HG03432 (cell line): ENCODE data around the gene IL21R.
"Not testable (repeated sequence)": the region's sequence is repeated elsewhere in the genome, so short reads cannot be mapped to it uniquely, and the experiment has no call there.

Source experiments
- ATAC-seq: cut with Tn5 transposase; IDR thresholded peaks from one replicate; pipeline ENCODE4 v1.9.1; 2021; ENCODE audit warnings: mild to moderate bottlenecking, moderate library complexity; ENCODE audit not compliant: unreplicated experiment

Gene IL21R

GRCh38 chr16:27425961-27426360, 24.0 kb downstream of the IL21R start:
- no peak for ATAC-seq

- ATAC-seq: peak; percentile 77
These were observed 24.7 kb downstream of the IL21R start for GRCh38 chr16:27426423-27427408.

GRCh38 chr16:27427538-27427937, 25.6 kb downstream of the IL21R start:
- no peak for ATAC-seq

- no peak for ATAC-seq
These were observed 26.2 kb downstream of the IL21R start for GRCh38 chr16:27428026-27428785.

GRCh38 chr16:27429330-27429871, 27.4 kb downstream of the IL21R start:
- no peak for ATAC-seq

GRCh38 chr16:27429981-27430441, 28.0 kb downstream of the IL21R start:
- no peak for ATAC-seq

- ATAC-seq: no peak
These were observed 28.5 kb downstream of the IL21R start for GRCh38 chr16:27430512-27430911.

GRCh38 chr16:27430923-27431484, 29.0 kb downstream of the IL21R start:
- ATAC-seq: peak; percentile 32

- ATAC-seq: no peak
These were observed 30.0 kb downstream of the IL21R start for GRCh38 chr16:27431773-27432532.

- no peak for ATAC-seq
These were observed 30.6 kb downstream of the IL21R start for GRCh38 chr16:27432558-27432957.

- ATAC-seq: not testable (repeated sequence)
These were observed 31.2 kb downstream of the IL21R start for GRCh38 chr16:27433191-27433590.

- ATAC-seq: no peak
These were observed 31.7 kb downstream of the IL21R start for GRCh38 chr16:27433636-27434035.

GRCh38 chr16:27434141-27435051, 32.4 kb downstream of the IL21R start:
- ATAC-seq: no peak

GRCh38 chr16:27435146-27435545, 33.2 kb downstream of the IL21R start:
- ATAC-seq: not testable (repeated sequence)

GRCh38 chr16:27436065-27436464, 34.1 kb downstream of the IL21R start:
- no peak for ATAC-seq

GRCh38 chr16:27436921-27437650, 35.1 kb downstream of the IL21R start:
- ATAC-seq: no peak

GRCh38 chr16:27437946-27438345, 36.0 kb downstream of the IL21R start:
- no peak for ATAC-seq

GRCh38 chr16:27439271-27440018, 37.5 kb downstream of the IL21R start:
- no peak for ATAC-seq
